ENCODE measurements around the gene SORT1.

- no peak for TF ChIP-seq EZH2 (IDR thresholded peaks at IDR 0.05; ENCODE audit: low read depth, low read length, severe bottlenecking)
- no peak for TF ChIP-seq USF2 (IDR thresholded peaks at IDR 0.05; ENCODE audit: low read length)
- no peak for TF ChIP-seq MAX (IDR thresholded peaks at IDR 0.05)
- TF ChIP-seq CTCF (IDR thresholded peaks at IDR 0.05; ENCODE audit: control extremely low read depth in 1 of 3, insufficient read depth in 1 of 3, low read depth in 1 of 3, low read length in 3 of 3): no peak
- TF ChIP-seq ATF3 (IDR thresholded peaks at IDR 0.05; ENCODE audit: insufficient read depth, low read depth, low read length): no peak
- no peak for TF ChIP-seq EP300 (IDR thresholded peaks at IDR 0.05; ENCODE audit: borderline replicate concordance in 1 of 2, low read depth in 2 of 2, low read length in 2 of 2)
- no peak for TF ChIP-seq BRCA1 (IDR thresholded peaks at IDR 0.05; ENCODE audit: low read depth, low read length)
- TF ChIP-seq CBX5 (IDR thresholded peaks at IDR 0.05; ENCODE audit: low read depth, low read length): no peak
These were observed 12.3 kb downstream of the SORT1 start for GRCh38 chr1:109385417-109385816.
